ENCODE data around the gene TENM4. TPM values are rescaled to one million over a fixed set of nuclear protein-coding genes. Genes with fewer than 3 reads are reported as not detected.

Gene TENM4
- total RNA-seq, 1 experiment from 2014 or later, result 25.0 TPM

DNA sequence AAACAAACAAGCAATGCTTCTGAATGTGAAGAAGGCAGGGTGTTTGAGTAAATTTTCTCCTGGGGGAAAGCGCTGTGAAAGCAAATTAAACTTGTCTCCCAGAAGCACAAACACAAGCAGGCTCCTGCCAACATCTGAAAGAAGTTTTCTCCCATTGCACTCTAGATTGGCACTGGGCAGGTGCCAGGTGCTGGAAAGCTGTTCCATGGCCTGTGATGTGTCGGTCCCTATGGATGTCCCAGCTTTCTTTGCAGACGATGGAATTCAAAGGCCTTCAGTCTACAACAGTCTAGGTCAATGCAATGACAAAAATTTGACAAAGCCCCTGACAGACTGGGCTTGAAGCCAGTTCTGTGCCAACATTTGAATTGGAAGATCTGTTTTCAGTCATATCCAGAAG lies 620.1 kb downstream of the TENM4 start (continued):
- TF ChIP-seq ZNF423 (CRISPR knock-in tag; IDR thresholded peaks at IDR 0.05) (no peak), RELA (CRISPR knock-in tag; IDR thresholded peaks at IDR 0.05; ENCODE audit: borderline replicate concordance) (no peak), TEAD4 (CRISPR knock-in tag; IDR thresholded peaks at IDR 0.05) (no peak), ZNF416 (CRISPR knock-in tag; IDR thresholded peaks at IDR 0.05) (no peak), NR3C1 (CRISPR knock-in tag; conservative IDR thresholded peaks at IDR 0.05; ENCODE audit: low read depth) (no peak)
- TF ChIP-seq, protein P1, sequence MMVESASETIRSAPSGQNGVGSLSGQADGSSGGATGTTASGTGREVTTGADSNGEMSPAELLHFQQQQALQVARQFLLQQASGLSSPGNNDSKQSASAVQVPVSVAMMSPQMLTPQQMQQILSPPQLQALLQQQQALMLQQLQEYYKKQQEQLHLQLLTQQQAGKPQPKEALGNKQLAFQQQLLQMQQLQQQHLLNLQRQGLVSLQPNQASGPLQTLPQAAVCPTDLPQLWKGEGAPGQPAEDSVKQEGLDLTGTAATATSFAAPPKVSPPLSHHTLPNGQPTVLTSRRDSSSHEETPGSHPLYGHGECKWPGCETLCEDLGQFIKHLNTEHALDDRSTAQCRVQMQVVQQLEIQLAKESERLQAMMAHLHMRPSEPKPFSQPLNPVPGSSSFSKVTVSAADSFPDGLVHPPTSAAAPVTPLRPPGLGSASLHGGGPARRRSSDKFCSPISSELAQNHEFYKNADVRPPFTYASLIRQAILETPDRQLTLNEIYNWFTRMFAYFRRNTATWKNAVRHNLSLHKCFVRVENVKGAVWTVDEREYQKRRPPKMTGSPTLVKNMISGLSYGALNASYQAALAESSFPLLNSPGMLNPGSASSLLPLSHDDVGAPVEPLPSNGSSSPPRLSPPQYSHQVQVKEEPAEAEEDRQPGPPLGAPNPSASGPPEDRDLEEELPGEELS (CRISPR knock-in tag; IDR thresholded peaks at IDR 0.05), result no peak

DNA sequence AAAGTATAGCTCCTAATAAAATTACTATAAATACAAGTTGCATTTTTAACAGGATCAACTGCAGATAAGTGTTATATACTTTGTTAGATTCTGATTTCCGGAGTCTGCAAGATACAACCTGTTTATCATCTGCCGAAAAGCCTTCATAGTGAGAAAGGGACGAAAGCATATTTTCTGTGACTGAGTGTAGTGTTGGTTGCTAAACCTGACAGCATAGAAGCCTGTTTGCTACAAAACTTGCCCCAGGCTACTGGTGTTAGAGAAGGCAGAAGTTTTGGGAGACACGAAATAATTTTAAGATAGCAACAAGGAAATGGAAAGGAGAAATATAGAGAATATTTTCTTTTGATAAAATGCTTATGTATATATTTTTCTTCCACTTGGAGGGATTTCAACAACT lies 622.6 kb downstream of the TENM4 start:
- no peak overlapping the region for H3K4me3 Mint-ChIP-seq
- no peaks in the 10 kb centered on the region for H3K36me3 Mint-ChIP-seq
- H3K4me1 Mint-ChIP-seq, result peaks cover 10% of the 10 kb centered on the region
- no peak for ATAC-seq
- DNase-seq (ENCODE audit: low spot score), result no peak
- H3K9me3 Mint-ChIP-seq, result no peaks in the 10 kb centered on the region
- ChIA-PET CTCF (no interaction called here), POLR2A (interaction anchor here (0.6 to 1.1 kb wide), 2 partner anchors 13 to 143 kb away, joined by 3 read pairs; no protein-coding TSS in a partner anchor)
- no peak overlapping the region for H3K27ac Mint-ChIP-seq
- no peaks in the 10 kb centered on the region for H3K27me3 Mint-ChIP-seq (ENCODE audit: low read depth)
- TF ChIP-seq ZNF671 (CRISPR knock-in tag; IDR thresholded peaks at IDR 0.05) (no peak), NFATC4 (CRISPR knock-in tag; IDR thresholded peaks at IDR 0.05) (no peak), RORB (CRISPR knock-in tag; IDR thresholded peaks at IDR 0.05) (no peak), EMX1 (CRISPR knock-in tag; IDR thresholded peaks at IDR 0.05) (no peak)
- TF ChIP-seq, protein P2, sequence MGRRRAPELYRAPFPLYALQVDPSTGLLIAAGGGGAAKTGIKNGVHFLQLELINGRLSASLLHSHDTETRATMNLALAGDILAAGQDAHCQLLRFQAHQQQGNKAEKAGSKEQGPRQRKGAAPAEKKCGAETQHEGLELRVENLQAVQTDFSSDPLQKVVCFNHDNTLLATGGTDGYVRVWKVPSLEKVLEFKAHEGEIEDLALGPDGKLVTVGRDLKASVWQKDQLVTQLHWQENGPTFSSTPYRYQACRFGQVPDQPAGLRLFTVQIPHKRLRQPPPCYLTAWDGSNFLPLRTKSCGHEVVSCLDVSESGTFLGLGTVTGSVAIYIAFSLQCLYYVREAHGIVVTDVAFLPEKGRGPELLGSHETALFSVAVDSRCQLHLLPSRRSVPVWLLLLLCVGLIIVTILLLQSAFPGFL (CRISPR knock-in tag; IDR thresholded peaks at IDR 0.05; ENCODE audit: borderline replicate concordance), result no peak

DNA sequence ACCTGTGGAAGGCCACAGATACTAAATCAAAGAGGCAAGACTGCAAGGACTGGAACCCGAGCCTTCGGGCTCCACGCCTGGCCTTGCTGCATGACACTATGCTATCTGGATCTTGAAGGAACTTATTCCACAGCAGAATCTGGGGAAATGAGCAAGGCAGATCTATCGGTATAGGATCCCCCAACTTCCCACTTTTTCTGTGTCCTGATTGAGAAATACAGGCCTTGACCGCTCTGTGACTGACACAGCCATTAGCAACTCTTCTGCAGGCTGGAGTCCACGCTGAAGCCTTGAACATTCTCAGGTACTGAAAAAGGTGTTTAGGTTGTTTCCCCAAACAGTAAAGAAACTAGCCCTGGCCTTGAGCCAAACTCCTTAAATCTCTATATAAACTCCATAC lies 625.0 kb downstream of the TENM4 start:
- no peak overlapping the region for H3K27ac Mint-ChIP-seq
- H3K36me3 Mint-ChIP-seq, result no peaks in the 10 kb centered on the region
- no peak for TF ChIP-seq HMGA2 (CRISPR knock-in tag; IDR thresholded peaks at IDR 0.05)
- TF ChIP-seq, protein P3, sequence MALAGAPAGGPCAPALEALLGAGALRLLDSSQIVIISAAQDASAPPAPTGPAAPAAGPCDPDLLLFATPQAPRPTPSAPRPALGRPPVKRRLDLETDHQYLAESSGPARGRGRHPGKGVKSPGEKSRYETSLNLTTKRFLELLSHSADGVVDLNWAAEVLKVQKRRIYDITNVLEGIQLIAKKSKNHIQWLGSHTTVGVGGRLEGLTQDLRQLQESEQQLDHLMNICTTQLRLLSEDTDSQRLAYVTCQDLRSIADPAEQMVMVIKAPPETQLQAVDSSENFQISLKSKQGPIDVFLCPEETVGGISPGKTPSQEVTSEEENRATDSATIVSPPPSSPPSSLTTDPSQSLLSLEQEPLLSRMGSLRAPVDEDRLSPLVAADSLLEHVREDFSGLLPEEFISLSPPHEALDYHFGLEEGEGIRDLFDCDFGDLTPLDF (CRISPR knock-in tag; IDR thresholded peaks at IDR 0.05), result no peak
- no peak for TF ChIP-seq ATF1 (CRISPR knock-in tag; IDR thresholded peaks at IDR 0.05)
- TF ChIP-seq, protein P4, sequence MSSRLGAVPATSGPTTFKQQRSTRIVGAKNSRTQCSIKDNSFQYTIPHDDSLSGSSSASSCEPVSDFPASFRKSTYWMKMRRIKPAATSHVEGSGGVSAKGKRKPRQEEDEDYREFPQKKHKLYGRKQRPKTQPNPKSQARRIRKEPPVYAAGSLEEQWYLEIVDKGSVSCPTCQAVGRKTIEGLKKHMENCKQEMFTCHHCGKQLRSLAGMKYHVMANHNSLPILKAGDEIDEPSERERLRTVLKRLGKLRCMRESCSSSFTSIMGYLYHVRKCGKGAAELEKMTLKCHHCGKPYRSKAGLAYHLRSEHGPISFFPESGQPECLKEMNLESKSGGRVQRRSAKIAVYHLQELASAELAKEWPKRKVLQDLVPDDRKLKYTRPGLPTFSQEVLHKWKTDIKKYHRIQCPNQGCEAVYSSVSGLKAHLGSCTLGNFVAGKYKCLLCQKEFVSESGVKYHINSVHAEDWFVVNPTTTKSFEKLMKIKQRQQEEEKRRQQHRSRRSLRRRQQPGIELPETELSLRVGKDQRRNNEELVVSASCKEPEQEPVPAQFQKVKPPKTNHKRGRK (CRISPR knock-in tag; IDR thresholded peaks at IDR 0.05; ENCODE audit: borderline replicate concordance), result no peak
- TF ChIP-seq, protein P5, sequence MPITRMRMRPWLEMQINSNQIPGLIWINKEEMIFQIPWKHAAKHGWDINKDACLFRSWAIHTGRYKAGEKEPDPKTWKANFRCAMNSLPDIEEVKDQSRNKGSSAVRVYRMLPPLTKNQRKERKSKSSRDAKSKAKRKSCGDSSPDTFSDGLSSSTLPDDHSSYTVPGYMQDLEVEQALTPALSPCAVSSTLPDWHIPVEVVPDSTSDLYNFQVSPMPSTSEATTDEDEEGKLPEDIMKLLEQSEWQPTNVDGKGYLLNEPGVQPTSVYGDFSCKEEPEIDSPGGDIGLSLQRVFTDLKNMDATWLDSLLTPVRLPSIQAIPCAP (CRISPR knock-in tag; IDR thresholded peaks at IDR 0.05), result no peak
- TF ChIP-seq, protein P6, sequence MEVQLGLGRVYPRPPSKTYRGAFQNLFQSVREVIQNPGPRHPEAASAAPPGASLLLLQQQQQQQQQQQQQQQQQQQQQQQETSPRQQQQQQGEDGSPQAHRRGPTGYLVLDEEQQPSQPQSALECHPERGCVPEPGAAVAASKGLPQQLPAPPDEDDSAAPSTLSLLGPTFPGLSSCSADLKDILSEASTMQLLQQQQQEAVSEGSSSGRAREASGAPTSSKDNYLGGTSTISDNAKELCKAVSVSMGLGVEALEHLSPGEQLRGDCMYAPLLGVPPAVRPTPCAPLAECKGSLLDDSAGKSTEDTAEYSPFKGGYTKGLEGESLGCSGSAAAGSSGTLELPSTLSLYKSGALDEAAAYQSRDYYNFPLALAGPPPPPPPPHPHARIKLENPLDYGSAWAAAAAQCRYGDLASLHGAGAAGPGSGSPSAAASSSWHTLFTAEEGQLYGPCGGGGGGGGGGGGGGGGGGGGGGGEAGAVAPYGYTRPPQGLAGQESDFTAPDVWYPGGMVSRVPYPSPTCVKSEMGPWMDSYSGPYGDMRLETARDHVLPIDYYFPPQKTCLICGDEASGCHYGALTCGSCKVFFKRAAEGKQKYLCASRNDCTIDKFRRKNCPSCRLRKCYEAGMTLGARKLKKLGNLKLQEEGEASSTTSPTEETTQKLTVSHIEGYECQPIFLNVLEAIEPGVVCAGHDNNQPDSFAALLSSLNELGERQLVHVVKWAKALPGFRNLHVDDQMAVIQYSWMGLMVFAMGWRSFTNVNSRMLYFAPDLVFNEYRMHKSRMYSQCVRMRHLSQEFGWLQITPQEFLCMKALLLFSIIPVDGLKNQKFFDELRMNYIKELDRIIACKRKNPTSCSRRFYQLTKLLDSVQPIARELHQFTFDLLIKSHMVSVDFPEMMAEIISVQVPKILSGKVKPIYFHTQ (CRISPR knock-in tag; IDR thresholded peaks at IDR 0.05), result no peak
- ATAC-seq (no peak), DNase-seq (ENCODE audit: low spot score) (no peak)
- ChIA-PET POLR2A (no interaction called here), CTCF (no interaction called here)
- H3K4me1 Mint-ChIP-seq, result peaks cover 18% of the 10 kb centered on the region
- H3K9me3 Mint-ChIP-seq, result no peaks in the 10 kb centered on the region
- H3K4me3 Mint-ChIP-seq, result no peak overlapping the region
- H3K27me3 Mint-ChIP-seq (ENCODE audit: low read depth), result no peaks in the 10 kb centered on the region

All from WTC11 (cell line).